Measurements from ENCODE around the gene ORM1. TPM values are rescaled to one million over a fixed set of nuclear protein-coding genes. Genes with fewer than 3 reads are reported as not detected.

ORM1 gene
- total RNA-seq, 2 donors from 2014 or later = not detected

DNA sequence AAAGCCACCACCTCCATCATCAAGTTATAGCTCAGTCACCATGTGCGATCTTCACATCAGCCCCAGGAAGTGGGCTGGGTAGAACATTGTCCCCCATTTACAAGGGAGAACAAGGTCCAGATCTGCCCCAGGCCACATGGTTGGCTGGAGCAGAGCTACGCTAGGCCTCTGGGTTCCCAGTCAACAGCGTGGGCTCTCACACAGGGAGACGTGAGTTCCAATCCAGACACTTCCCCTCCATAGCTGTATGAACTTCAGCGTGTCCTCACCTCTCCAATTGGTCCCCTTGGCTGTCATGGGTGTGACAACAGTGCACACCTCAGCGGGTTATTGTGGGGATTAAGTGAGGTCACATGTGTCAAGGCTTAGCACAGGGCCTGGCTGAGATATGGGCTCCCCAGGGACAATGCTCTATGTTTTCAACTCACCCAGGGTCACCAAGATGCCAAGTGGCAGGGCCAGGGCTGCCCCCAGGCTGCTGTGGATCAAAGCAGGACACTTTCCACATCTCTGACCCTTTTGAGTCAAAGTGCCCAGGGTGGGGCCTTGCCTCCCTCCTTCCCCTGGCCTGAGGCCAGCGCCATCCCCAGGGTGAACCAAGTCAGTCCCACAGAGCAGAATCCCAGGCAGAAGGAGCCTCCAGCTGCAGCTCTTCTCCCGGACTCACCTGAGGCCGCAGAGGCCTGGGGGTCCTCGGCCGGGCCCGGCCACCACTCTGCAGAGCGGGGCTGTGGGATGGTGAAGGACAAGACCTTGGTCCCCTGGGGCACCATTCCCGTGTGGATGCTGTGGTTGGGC is 45.1 kb downstream of the ORM1 start:
- DNase-seq (ENCODE audit: low spot score) = no peak
- WGBS = 90% methylated on average over 14 of the region's 14 CpGs
- intact Hi-C loops (cut with DNase I) = no loop called here
- H3K36me3 ChIP-seq = no peaks in the 10 kb centered on the region
- TF ChIP-seq POLR2A (IDR thresholded peaks at IDR 0.05) (no peak), POLR2AphosphoS5 (IDR thresholded peaks at IDR 0.05) (no peak)
- TF ChIP-seq, protein P1, sequence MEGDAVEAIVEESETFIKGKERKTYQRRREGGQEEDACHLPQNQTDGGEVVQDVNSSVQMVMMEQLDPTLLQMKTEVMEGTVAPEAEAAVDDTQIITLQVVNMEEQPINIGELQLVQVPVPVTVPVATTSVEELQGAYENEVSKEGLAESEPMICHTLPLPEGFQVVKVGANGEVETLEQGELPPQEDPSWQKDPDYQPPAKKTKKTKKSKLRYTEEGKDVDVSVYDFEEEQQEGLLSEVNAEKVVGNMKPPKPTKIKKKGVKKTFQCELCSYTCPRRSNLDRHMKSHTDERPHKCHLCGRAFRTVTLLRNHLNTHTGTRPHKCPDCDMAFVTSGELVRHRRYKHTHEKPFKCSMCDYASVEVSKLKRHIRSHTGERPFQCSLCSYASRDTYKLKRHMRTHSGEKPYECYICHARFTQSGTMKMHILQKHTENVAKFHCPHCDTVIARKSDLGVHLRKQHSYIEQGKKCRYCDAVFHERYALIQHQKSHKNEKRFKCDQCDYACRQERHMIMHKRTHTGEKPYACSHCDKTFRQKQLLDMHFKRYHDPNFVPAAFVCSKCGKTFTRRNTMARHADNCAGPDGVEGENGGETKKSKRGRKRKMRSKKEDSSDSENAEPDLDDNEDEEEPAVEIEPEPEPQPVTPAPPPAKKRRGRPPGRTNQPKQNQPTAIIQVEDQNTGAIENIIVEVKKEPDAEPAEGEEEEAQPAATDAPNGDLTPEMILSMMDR (IDR thresholded peaks at IDR 0.05) = no peak
- no peak overlapping the region for H3K4me3 ChIP-seq
- no peaks in the 10 kb centered on the region for H3K9me3 ChIP-seq
- H3K27ac ChIP-seq = no peak overlapping the region
- no peaks in the 10 kb centered on the region for H3K4me1 ChIP-seq (replicated peaks)
- H3K27me3 ChIP-seq (replicated peaks; ENCODE audit: insufficient read depth) = no peaks in the 10 kb centered on the region

DNA sequence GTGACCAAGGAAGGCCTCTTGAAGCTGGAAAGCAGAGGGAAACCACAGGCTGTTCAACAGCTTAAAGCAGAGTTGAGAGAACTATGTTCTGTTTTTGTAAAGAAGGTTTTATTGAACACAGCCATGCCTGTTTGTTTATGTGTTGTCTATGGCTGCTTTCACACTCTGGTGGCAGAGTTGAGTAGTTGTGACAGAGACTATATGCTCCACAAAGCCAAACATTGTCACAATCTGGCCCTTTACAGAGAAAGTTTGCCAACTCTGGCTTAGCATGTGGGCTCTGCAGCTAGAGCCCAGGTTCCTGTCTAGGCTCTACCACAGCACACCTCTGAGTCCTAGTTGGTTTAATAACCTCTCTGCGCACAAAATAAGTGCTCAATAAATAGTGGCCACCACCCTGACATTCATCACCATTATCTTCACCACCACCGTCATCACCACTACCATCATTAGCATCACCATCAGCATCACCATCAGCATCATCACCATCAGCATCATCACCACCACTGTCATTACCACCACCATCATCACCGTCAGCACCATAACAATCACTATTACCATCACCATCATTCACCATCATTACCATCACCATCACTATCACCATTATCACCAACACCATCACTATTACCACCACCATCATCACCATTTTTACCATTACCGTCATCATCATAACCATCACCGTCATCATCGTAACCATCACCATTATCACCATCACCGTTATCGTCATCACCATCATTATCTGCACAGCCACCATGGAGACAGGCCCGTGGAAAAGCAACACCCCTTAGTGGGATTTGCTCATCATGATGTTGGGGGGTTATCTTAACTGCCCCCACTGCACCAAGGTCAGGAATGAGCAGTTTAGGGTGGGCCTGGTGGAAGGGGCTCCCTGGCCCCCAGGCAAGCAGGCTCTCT is 46.6 kb downstream of the ORM1 start:
- Histone ChIP-seq H3K4me3 (no peak overlapping the region), H3K27ac (no peak overlapping the region), H3K36me3 (no peaks in the 10 kb centered on the region), H3K27me3 (replicated peaks; ENCODE audit: insufficient read depth) (no peaks in the 10 kb centered on the region), H3K4me1 (replicated peaks) (no peaks in the 10 kb centered on the region), H3K9me3 (no peaks in the 10 kb centered on the region)
- intact Hi-C loops (cut with DNase I) = no loop called here
- WGBS = 95% methylated on average over 9 of the region's 9 CpGs
- TF ChIP-seq POLR2A (IDR thresholded peaks at IDR 0.05) (no peak), POLR2AphosphoS5 (IDR thresholded peaks at IDR 0.05) (no peak)
- TF ChIP-seq, protein P1 (IDR thresholded peaks at IDR 0.05) = no peak
- DNase-seq (ENCODE audit: low spot score) = no peak

DNA sequence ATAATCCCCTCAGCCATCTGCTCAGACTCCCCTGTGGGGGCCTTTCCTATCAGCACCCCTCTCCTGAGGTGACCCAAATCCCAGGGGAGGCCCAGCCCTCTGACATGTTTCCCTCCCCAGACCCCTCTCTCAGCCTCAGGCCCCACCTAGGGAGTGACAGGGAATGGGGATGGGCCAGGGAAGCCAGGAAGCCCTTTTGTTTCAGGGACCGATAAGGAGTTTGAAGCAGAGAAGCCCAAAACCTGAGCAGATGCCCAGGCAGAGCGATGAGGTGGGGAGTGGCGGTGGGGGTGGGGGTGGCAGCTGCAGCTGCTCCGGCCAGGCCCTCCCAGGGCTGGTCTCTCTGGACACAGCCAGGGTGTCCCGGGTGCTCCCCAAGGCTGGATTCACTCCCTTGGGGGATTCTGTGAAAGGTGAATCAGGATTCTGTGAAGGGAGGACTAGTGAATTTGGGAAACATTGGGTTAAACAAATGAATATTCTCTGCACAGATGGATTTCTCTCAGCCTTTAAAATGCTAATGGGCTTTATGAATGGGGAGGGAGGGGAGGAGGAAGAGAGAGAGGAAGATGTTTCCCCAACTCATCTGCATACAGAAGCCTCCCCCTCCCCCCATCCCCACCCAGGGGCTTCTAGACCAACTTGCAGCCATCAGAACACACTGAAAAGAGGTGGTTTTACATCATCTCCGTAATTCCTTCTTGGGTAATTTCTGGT is 47.5 kb downstream of the ORM1 start:
- H3K9me3 ChIP-seq = no peaks in the 10 kb centered on the region
- TF ChIP-seq POLR2AphosphoS5 (IDR thresholded peaks at IDR 0.05) = no peak
- TF ChIP-seq, protein P1 (IDR thresholded peaks at IDR 0.05) = no peak
- no peak for TF ChIP-seq POLR2A (IDR thresholded peaks at IDR 0.05)
- no peaks in the 10 kb centered on the region for H3K27me3 ChIP-seq (replicated peaks; ENCODE audit: insufficient read depth)
- H3K4me1 ChIP-seq (replicated peaks) = no peaks in the 10 kb centered on the region
- no peak overlapping the region for H3K4me3 ChIP-seq
- H3K36me3 ChIP-seq = no peaks in the 10 kb centered on the region
- WGBS = 75% methylated on average over 6 of the region's 6 CpGs
- no peak for DNase-seq (ENCODE audit: low spot score)
- intact Hi-C loops (cut with DNase I) = no loop called here
- H3K27ac ChIP-seq = no peak overlapping the region

DNA sequence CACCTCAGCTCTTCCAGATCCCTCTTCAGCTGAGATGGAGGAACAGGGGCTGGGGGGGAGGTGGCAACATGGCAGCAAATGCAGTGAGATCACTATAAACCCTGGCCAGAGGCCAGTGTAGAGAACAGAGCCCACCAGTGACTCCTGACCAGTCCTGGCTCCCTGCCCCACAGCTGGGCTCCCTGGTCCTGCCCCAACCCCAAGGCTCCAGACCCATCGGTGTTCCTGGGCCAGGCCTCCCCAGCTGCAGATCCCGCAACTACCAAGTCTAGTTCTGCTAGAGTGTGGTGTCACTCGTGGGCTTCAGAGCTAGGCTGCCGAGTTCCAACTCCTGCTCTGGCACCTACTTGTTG is 48.0 kb downstream of the ORM1 start:
- TF ChIP-seq, protein P1 (IDR thresholded peaks at IDR 0.05) = no peak
- no peak for TF ChIP-seq POLR2AphosphoS5 (IDR thresholded peaks at IDR 0.05)
- no peak for TF ChIP-seq POLR2A (IDR thresholded peaks at IDR 0.05)
- 85% methylated on average over 3 of the region's 4 CpGs for WGBS
- DNase-seq (ENCODE audit: low spot score) = no peak
- Histone ChIP-seq H3K4me1 (replicated peaks) (no peaks in the 10 kb centered on the region), H3K36me3 (no peaks in the 10 kb centered on the region), H3K27ac (no peak overlapping the region), H3K9me3 (no peaks in the 10 kb centered on the region), H3K4me3 (no peak overlapping the region), H3K27me3 (replicated peaks; ENCODE audit: insufficient read depth) (no peaks in the 10 kb centered on the region)
- intact Hi-C loops (cut with DNase I) = no loop called here
